NCI-H2107 treated with DMSO at 0.1 percent for 48 hours (cell line): ENCODE measurements around the gene FSHR.

Experiments used
- DNase-seq: peaks from one replicate; lab custom pipeline; 2025; ENCODE audit not compliant: unreplicated experiment; lab: John Stamatoyannopoulos, UW

The FSHR gene

GRCh38 chr2:49154140-49154539, at the start of gene FSHR:
FSHR (minus strand) TSS chr2:49154515; CDS start chr2:49154417, 98 bp downstream.
- DNase-seq: no peak

- DNase-seq: no peak
Measured at GRCh38 chr2:49199266-49199665, 45.0 kb upstream of the FSHR start.

- DNase-seq: no peak
Measured at GRCh38 chr2:49194701-49195100, 40.4 kb upstream of the FSHR start.

GRCh38 chr2:49192036-49192435, 37.7 kb upstream of the FSHR start:
- no peak for DNase-seq

GRCh38 chr2:49189512-49190225, 35.4 kb upstream of the FSHR start:
- DNase-seq: no peak

GRCh38 chr2:49186050-49186648, 31.8 kb upstream of the FSHR start:
- no peak for DNase-seq

- no peak for DNase-seq
Measured at GRCh38 chr2:49178656-49179055, 24.3 kb upstream of the FSHR start.

GRCh38 chr2:49177194-49177593, 22.9 kb upstream of the FSHR start:
- DNase-seq: no peak

- DNase-seq: no peak
Measured at GRCh38 chr2:49175831-49176230, 21.5 kb upstream of the FSHR start.

GRCh38 chr2:49174750-49175149, 20.4 kb upstream of the FSHR start:
- DNase-seq: no peak

- DNase-seq: no peak
Measured at GRCh38 chr2:49167131-49167530, 12.8 kb upstream of the FSHR start.

GRCh38 chr2:49165662-49166061, 11.3 kb upstream of the FSHR start:
- no peak for DNase-seq

GRCh38 chr2:49164729-49165128, 10.4 kb upstream of the FSHR start:
- DNase-seq: no peak

GRCh38 chr2:49162151-49162550, 7.8 kb upstream of the FSHR start:
- no peak for DNase-seq

GRCh38 chr2:49154891-49155290, 576 bp upstream of the FSHR start:
- DNase-seq: no peak

GRCh38 chr2:49153252-49153651, 1.1 kb downstream of the FSHR start:
- no peak for DNase-seq

- no peak for DNase-seq
Measured at GRCh38 chr2:49152824-49153223, 1.5 kb downstream of the FSHR start.

- no peak for DNase-seq
Measured at GRCh38 chr2:49146401-49146800, 7.9 kb downstream of the FSHR start.

GRCh38 chr2:49131801-49132200, 22.5 kb downstream of the FSHR start:
- no peak for DNase-seq

GRCh38 chr2:49129034-49129433, 25.3 kb downstream of the FSHR start:
- no peak for DNase-seq

- DNase-seq: no peak
Measured at GRCh38 chr2:49123600-49123999, 30.7 kb downstream of the FSHR start.

GRCh38 chr2:49122107-49122506, 32.2 kb downstream of the FSHR start:
- DNase-seq: no peak

- no peak for DNase-seq
Measured at GRCh38 chr2:49113046-49113445, 41.3 kb downstream of the FSHR start.
